ENCODE results near the gene ZNF101. TPM values are rescaled to one million over a fixed set of nuclear protein-coding genes. Genes with fewer than 3 reads are reported as not detected.

The ZNF101 gene
- polyA plus RNA-seq, 1 donor (not counting 4 experiments of a cell fraction or from before 2014, with no cell fraction given), result 9.8 TPM

GRCh38 chr19:19659646-19660245 is 8.9 kb upstream of the ZNF101 start:
- H4K20me1 ChIP-seq (ENCODE audit: control insufficient read depth, extremely low read depth, insufficient read depth, low read length), result peaks cover 6% of the 10 kb centered on the region
- no peaks in the 10 kb centered on the region for H3K9me1 ChIP-seq (ENCODE audit: control insufficient read depth, extremely low read depth, insufficient read depth, low read length)
- no peak overlapping the region for H3K4me2 ChIP-seq (ENCODE audit: control insufficient read depth, extremely low read depth, insufficient read depth, low read depth, low read length)
- H2AFZ ChIP-seq (ENCODE audit: control insufficient read depth, low read length), result no peak overlapping the region
- H3K36me3 ChIP-seq (ENCODE audit: control insufficient read depth in 2 of 2, extremely low read depth in 1 of 2, insufficient read depth in 2 of 2, low read length in 2 of 2), result peaks cover 32 to 40% of the 10 kb centered on the region in 2 experiments
- no peaks in the 10 kb centered on the region for H3K27me3 ChIP-seq (ENCODE audit: control insufficient read depth, extremely low read depth, insufficient read depth, low read length)
- TF ChIP-seq EZH2 (IDR thresholded peaks at IDR 0.05; ENCODE audit: low read length), result no peak
- TF ChIP-seq CTCF (optimal IDR thresholded peaks at IDR 0.05 in 1 of 3, IDR thresholded peaks at IDR 0.05 in 1 of 3, conservative IDR thresholded peaks at IDR 0.05 in 1 of 3; ENCODE audit: extremely low read depth in 1 of 3, insufficient read depth in 2 of 3, low read length in 3 of 3), result no peak
- peaks cover 16% of the 10 kb centered on the region for H3K4me1 ChIP-seq (ENCODE audit: control insufficient read depth, extremely low read depth, insufficient read depth, low read length)
- H3K79me2 ChIP-seq (ENCODE audit: control insufficient read depth, insufficient read depth, low read length), result peaks cover 35% of the 10 kb centered on the region
- H3K4me3 ChIP-seq (ENCODE audit: control insufficient read depth in 2 of 3, extremely low read depth in 1 of 3, insufficient read depth in 2 of 3, low read depth in 1 of 3, low read length in 3 of 3), result no peak overlapping the region
- H3K9me3 ChIP-seq (ENCODE audit: control insufficient read depth, low read depth, low read length), result no peaks in the 10 kb centered on the region
- no peak for FAIRE-seq
- no peak overlapping the region for H3K9ac ChIP-seq (ENCODE audit: control insufficient read depth, extremely low read depth, insufficient read depth, low read length)
- no peak for DNase-seq (ENCODE audit: low read depth, low spot score)
- dilution Hi-C loops (cut with MboI; ENCODE audit: extremely low pct_ligation_motif_present, low sequenced_read_pairs), result no loop called here
- no peak overlapping the region for H3K27ac ChIP-seq (ENCODE audit: control insufficient read depth, insufficient read depth, low read length)

GRCh38 chr19:19661141-19661674 is 7.4 kb upstream of the ZNF101 start:
- dilution Hi-C loops (cut with MboI; ENCODE audit: extremely low pct_ligation_motif_present, low sequenced_read_pairs), result no loop called here
- Histone ChIP-seq H3K27ac (ENCODE audit: control insufficient read depth, insufficient read depth, low read length) (no peak overlapping the region), H3K36me3 (ENCODE audit: control insufficient read depth in 2 of 2, extremely low read depth in 1 of 2, insufficient read depth in 2 of 2, low read length in 2 of 2) (peaks cover 28 to 30% of the 10 kb centered on the region in 2 experiments), H3K4me1 (ENCODE audit: control insufficient read depth, extremely low read depth, insufficient read depth, low read length) (peaks cover 16% of the 10 kb centered on the region), H3K9me1 (ENCODE audit: control insufficient read depth, extremely low read depth, insufficient read depth, low read length) (no peaks in the 10 kb centered on the region), H3K4me2 (ENCODE audit: control insufficient read depth, extremely low read depth, insufficient read depth, low read depth, low read length) (peak overlapping the region; percentile 77), H3K79me2 (ENCODE audit: control insufficient read depth, insufficient read depth, low read length) (peaks cover 35% of the 10 kb centered on the region), H3K4me3 (ENCODE audit: control insufficient read depth in 2 of 3, extremely low read depth in 1 of 3, insufficient read depth in 2 of 3, low read depth in 1 of 3, low read length in 3 of 3) (no peak overlapping the region), H3K9ac (ENCODE audit: control insufficient read depth, extremely low read depth, insufficient read depth, low read length) (no peak overlapping the region), H2AFZ (ENCODE audit: control insufficient read depth, low read length) (no peak overlapping the region), H3K9me3 (ENCODE audit: control insufficient read depth, low read depth, low read length) (no peaks in the 10 kb centered on the region), H4K20me1 (ENCODE audit: control insufficient read depth, extremely low read depth, insufficient read depth, low read length) (peaks cover 6% of the 10 kb centered on the region), H3K27me3 (ENCODE audit: control insufficient read depth, extremely low read depth, insufficient read depth, low read length) (no peaks in the 10 kb centered on the region)
- TF ChIP-seq EZH2 (IDR thresholded peaks at IDR 0.05; ENCODE audit: low read length) (no peak), CTCF (optimal IDR thresholded peaks at IDR 0.05 in 1 of 3, IDR thresholded peaks at IDR 0.05 in 1 of 3, conservative IDR thresholded peaks at IDR 0.05 in 1 of 3; ENCODE audit: extremely low read depth in 1 of 3, insufficient read depth in 2 of 3, low read length in 3 of 3) (no peak)
- DNase-seq (ENCODE audit: low read depth, low spot score) (no peak), FAIRE-seq (no peak)
